D721Med (cell line): ENCODE results near the gene ZDHHC11B.

Experiments
- DNase-seq: peaks from one replicate; pipeline ENCODE4 v3.0.0; 2011; ENCODE audit warnings: low spot score; ENCODE audit not compliant: insufficient read length
- FAIRE-seq: peaks from 2 replicates; lab custom pipeline; 2011; peaks lifted over from hg19 to GRCh38; lab: Jason Lieb, UNC
- TF ChIP-seq, protein P1 (sequence below): IDR thresholded peaks from 2 replicates; pipeline ENCODE4 v1.5.1; 2012; ENCODE audit warnings: mild to moderate bottlenecking, control low read depth; ENCODE audit not compliant: insufficient read depth; ENCODE audit errors: missing control alignments

The ZDHHC11B gene

DNA sequence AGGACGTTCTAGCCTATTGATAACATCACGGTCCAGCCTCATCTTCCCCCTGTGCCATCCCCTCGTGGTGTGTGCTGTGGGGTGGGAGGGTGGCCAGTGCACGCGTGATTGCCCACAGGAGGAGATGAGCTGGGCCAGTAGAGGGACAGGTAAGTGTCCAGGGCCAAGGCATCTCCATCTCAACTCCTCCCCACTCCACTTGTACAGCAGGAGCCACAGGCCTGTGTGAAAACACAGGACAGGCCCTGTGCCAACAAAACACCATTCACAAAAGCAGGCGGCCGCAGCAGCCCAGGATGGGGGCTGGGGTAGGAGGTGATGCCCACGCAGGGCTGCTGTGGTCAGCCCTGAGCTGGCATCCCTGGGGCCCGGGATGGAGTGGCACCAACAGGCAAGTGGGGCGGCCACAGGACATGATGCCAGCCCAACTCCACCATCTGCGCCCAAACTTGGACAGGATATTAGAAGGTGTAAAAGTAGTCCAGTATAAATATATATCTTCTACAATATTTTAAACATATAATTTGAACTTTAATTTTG lies 124.0 kb downstream of the ZDHHC11B start:
- no peak for DNase-seq
- FAIRE-seq: no peak
- TF ChIP-seq, protein P1, sequence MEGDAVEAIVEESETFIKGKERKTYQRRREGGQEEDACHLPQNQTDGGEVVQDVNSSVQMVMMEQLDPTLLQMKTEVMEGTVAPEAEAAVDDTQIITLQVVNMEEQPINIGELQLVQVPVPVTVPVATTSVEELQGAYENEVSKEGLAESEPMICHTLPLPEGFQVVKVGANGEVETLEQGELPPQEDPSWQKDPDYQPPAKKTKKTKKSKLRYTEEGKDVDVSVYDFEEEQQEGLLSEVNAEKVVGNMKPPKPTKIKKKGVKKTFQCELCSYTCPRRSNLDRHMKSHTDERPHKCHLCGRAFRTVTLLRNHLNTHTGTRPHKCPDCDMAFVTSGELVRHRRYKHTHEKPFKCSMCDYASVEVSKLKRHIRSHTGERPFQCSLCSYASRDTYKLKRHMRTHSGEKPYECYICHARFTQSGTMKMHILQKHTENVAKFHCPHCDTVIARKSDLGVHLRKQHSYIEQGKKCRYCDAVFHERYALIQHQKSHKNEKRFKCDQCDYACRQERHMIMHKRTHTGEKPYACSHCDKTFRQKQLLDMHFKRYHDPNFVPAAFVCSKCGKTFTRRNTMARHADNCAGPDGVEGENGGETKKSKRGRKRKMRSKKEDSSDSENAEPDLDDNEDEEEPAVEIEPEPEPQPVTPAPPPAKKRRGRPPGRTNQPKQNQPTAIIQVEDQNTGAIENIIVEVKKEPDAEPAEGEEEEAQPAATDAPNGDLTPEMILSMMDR: no peak
